ENCODE data around the gene SAMD13.

Gene SAMD13, protein sequence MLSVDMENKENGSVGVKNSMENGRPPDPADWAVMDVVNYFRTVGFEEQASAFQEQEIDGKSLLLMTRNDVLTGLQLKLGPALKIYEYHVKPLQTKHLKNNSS
- 0.96 to 1.2 reads per million in 2 donors for total RNA-seq

DNA sequence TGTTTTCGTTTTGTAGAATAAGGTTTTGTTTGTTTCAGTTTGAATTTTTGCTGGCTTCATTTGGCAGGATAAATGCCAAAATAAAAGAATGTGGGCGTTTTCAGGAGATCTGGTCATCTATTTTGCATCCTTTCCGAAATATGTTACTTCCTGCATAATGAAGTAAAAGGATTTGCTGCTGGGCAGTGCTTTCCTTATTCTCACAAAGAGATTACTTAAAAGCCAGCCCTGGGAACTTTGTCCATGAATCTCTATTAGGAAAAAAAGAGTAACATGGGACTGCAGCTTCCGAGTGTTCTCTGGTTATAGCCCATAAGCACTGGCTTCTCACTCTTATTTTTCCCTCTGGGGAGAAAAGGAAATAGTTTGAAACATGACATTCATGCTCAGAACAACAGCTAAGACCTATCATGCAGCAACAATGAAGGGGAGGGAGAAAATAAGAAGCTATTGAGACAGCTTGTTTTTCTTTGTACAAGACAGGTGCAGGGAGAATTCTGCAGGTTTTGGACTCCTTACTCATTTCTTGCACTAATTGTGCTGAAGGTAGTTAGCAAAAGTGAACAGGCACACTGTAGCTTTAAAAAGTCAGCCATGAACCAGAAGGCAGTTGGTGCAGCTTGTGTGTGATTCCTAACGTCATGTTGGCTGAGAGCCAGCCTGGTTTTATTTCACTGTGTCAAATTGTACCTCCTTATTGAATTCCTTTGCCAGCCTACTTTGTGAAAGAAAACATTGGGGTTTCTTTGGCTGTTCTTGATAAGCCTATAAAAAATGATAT is at the start of gene SAMD13:
Gene SAMD13 (plus strand): TSS at position 705 of the 781 bp plus-strand sequence. CDS start 1,527 bp downstream, outside the sequence.
- DNase-seq = no peak

DNA sequence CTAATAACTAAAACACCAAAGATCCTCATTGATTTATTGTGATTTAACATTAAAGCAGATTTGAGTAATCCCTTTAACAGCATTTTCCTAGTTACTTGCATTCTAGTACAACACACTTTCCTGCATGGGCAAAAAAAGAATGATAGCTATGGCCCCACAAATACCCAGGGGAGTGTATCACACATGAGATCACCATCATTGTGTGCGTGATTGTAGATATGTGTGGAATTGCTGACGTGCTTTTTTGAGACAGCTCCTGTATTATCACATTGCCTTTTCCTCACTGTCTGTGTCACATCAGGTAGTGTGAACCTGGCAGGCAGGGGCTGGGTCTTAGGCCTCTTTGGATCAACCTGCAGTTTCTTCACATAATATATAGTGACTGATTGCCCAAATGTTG is 48.5 kb upstream of the SAMD13 start:
- no peak for DNase-seq

DNA sequence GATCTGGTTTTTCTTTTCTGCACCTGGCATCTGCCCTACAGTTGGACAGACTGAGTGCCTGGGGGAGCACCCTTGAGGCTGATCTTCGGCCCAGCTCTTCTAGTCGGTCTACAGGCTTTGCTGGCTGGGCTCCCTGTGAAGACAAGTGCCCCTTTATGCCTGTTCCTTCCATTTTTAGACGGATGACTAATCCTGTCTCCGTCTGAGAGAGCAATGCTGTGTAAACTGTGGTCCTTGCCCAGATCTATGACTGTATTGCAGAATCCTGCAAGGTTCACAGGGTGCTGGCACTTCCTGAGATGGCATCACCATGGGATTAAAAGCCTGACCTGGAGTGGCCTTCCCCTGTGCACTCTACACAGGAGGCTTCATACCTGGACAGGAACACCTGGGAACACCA is 47.6 kb upstream of the SAMD13 start:
- DNase-seq = no peak

DNA sequence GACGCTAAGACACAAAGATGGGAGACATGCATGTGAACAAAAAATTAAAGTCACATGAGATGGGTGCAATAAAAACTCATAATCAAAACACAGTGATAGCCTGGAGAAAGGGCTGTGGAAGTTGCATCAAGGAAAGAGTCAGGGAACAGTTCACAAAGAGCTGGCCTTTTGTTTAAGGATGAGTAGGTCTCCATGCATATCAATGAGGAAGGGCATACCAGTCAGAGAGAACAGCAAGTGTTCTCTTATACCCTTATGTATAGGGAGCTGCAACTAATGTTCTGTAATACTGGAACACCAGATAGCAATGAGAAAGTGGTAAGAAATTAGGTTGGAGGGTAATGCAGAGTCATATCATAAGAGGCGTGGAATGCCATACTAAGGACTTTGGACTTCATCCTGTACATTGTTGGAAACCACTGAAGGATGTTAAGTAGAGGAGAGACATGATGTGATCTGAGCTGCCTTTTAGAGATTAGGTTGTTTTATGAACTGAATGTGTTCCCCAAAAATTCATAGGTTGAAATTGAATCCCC is 46.7 kb upstream of the SAMD13 start:
- no peak for DNase-seq

DNA sequence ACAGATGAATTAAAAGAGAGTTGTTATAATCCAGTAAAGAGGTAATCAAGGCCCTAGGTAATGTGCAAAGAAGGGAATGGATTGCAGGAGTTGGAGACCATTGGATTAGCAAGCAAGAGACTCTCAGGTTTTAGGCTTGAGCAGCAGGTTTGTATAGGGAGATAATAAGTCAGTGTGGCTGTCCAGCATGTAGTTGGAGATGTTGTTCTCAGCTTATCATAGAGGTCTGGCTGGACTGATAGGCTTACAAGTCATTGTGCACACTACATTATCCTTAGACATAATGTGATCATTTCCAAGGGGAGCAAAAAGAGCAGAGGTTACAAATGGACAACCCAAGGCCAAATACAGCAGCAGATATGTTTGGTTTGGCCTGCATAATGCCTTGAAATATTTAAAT is 45.9 kb upstream of the SAMD13 start:
- DNase-seq = no peak

DNA sequence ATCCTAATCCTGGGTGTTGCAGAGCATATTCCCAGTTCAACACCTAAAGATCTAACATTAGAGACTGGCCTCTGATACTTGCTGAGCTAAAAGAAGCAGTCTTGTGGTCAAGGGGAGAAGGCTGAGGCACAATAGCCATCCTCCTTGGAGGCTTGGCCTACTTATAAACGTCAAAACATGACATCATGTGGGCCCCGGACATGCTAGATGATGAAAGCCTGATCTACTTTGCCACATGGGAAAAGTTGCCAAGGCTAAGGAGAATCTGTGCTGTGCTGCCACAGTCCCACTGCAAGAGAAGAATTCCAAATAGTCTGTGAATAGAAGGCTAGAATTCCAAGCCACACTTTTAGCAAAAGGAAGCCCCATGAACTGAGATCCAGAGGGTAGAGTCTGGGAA is 43.9 kb upstream of the SAMD13 start:
- DNase-seq = no peak

DNA sequence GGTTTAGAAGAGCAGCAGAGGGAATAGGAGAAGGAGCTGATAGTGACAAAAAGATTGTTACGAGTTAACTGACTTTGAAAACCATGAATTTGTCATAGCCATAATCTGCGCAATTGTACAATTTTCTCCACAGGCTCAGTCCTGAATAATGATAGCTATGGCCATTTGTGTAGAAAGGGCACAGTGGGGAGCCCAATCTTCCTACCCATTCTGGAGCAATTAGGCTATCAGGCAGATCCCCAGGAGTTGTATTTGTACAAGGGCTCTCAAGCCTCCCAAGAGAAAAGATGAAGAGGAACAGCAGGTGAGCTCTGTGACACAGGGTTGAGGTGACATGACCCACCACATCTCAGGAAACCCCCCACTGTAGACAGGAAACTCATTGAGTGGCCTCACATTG is 42.1 kb upstream of the SAMD13 start:
- DNase-seq = no peak

DNA sequence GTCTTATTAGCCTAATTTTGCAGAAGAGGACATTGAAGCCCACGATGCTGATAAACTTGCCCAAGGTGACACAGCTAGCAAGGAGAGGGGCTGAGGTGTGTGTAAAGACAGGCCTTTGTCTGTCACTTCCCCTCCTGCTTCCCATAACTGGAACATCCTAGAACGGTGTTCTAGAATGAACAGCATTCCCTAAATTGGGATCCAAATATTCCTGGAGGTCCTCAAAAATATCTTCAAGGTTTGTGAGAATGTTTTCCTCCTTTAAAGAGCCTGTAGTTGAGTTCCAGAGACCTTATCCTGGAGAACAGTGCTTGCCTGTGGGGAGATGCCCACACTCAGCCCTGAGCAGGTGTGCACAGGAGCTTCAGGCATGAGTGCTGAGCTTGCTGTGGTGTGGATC is 41.5 kb upstream of the SAMD13 start:
- no peak for DNase-seq

DNA sequence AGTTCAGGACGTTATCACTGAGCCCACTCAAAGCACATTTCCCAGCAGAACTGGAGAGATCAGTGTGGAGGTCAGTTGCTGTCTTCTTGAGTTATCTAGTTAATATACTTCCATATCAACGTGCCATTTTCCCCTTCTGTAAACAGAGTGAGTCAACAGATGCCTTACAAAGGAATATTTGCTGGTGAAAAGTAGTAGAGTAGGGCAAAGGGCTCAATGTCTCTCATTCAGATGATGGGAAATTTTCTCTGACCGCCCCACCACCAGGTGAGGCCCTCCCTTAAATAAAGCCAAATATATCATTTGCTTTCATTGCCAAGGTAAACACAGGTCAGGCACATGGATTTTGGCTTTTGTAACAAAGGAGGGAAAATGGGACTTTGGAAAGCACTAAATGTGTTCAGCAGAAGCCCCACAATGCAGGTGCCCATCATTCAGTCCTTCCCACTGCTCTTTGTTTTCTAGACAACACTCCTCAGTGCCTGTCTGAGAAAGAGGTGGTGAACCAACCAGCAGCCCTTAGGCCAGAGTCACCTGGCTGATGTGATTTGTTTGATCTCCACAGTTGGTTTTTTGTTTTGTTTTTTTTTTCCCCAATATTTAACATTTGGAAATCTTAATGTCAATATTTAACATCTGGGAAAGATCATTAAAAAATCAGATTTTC is 40.5 kb upstream of the SAMD13 start:
- no peak for DNase-seq

DNA sequence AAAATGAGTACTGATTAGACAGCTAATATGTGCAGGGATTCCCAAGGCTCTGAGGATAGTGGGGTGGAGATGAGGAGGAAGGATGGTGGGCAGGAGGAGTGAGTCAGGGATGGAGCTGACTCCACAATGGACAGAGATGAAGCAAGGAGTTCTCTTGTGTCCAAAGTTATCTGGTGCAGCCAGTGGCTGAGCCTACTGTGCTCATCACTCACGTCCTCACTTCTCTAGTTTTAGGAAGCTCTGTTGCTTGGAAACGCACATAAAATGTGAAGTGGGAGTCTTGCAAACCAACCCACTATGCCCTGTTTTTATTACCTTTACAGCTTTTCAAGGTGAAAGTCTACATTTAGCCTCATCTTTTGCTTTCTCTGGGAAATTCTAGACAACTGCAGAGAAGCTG is 36.5 kb upstream of the SAMD13 start:
- no peak for DNase-seq

DNA sequence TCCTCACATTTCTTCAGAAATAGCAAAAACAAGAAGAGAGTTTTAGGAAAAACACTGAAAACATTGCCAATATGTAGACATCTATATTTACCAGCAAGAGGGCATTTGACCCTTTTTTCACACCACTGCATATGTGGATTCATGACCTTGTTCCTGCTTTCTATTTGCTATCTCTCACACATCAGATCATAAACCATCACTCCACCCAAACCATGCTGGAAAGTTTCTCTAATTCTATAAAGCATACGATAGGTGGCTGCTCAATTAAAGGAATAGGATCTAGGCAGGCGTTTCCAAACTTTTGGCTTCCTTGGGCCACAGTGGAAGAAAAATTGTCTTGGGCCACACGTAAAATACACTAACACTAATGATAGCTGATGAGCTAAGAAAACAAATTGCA is 35.6 kb upstream of the SAMD13 start:
- no peak for DNase-seq

DNA sequence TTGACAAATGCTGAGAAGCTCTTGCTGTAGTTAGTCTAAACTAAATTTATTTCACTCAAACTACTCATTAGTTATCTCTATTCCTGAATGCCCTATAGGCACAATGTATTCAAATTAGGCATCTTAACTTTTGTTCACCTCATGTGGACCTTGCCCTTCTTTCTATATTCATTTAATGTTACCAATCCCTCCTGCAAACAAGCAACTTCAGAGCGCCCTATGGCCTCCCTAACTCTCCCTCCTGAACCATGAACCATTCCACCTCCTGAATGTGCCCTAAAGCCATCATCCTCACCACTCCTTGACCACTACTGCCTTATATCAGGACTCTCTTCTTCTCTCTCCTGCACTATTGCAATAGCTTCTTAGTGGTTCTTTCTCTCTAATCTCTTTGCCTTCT is 34.8 kb upstream of the SAMD13 start:
- no peak for DNase-seq

DNA sequence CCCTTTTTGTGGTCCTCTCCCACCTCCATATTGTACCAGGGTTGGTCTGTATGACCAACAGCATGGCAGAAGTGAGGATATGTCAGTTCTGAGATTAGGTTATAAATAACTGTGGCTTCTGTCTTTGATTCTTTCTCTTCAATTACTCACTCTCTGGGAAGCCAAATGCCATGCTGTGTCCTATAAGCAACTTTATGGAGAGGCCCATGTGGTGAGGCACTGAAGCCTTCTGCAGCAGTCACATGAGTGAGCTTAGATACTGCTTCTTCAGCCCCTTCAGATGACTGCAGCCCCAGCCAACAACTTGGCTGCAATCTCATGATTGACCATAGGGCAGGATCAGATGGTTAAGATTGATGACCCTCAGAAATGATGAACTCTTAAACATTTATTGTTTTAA is 34.0 kb upstream of the SAMD13 start:
- no peak for DNase-seq

DNA sequence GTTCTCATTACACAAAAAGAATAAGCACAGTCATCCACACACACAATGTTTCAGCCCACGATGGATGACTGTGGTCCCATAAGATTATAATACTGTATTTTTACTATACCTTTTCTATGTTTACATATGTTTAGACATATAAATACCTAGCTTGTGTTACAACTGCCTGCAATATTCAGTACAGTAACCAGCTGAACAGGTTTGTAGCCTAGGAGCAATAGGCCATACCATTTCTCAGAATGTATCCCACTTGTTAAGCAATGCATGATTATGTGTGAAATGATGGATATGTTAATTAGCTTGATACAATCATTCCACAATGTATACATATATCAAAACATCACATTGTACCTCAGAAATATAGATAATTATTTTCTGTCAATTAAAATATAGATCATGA is 33.2 kb upstream of the SAMD13 start:
- no peak for DNase-seq

DNA sequence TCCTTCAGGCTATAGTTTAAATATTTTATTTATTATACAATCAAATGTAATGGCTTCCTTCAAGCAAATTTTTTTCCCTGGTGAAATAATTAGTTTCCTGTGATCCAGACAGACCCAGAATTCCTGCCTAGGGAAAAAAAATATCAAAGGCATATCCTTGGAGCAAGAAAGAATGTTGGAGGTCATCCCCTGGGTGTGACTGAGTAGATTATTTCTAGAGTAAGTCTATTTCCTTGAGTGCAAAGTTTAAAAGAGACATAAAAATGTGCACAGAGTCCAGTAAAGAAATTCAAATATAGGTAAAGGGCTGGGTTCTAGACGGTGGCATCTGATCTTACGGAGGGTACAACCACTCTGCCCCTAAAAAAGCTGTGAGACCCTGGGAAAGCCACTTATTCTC is 32.2 kb upstream of the SAMD13 start:
- no peak for DNase-seq

DNA sequence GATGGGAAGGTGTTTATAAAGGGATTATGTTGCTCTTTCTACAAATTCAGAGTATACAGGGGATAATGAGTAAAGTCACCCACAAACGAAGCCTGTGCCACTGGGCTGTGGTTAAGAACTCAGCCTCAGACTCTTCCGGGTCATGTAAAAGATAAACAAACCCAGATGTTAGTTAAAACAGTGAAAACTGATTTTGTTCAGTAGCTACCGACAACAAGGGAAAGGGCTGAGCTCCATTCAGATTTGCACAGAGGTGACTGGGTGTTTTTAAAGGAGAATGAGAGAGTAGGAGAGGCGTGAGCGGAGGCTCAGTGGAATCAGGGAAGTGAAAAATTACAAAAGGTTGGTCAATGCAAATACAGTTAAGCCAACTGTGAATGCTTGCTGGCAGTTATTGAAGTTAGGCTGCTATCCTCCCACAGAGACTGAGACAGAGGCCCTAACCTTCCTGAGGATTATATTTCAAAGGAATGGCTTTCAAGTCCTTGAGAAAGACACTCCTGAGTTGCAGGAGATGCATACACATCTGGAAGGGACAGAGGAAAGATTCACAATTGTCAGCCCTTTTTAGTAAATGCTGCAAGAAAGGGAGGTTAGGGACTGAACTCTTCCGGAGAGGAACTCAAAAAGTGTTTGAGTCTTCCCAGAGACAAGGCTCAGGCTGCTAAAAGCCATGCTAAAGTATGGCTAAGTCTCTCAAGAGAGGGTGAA is 29.9 kb upstream of the SAMD13 start:
- DNase-seq = no peak

DNA sequence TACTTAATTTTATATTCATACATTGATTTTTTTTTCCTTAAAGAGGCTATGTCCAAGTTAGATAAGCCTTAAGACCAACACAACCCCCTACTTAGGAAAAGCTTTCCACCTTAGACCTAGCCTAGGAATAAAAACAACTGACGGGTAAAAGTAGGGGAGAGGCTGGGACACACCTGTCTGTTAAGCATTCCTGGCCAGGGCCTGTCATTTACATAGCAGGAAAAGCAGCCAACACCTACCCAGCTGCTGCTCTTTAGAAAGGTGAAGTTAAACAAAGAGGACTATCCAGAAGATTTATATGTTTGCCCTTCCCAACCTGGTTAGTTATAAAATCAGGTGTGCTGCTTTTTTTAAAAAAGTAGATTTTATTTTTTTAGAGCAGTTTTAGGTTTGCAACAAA is 29.1 kb upstream of the SAMD13 start:
- no peak for DNase-seq

DNA sequence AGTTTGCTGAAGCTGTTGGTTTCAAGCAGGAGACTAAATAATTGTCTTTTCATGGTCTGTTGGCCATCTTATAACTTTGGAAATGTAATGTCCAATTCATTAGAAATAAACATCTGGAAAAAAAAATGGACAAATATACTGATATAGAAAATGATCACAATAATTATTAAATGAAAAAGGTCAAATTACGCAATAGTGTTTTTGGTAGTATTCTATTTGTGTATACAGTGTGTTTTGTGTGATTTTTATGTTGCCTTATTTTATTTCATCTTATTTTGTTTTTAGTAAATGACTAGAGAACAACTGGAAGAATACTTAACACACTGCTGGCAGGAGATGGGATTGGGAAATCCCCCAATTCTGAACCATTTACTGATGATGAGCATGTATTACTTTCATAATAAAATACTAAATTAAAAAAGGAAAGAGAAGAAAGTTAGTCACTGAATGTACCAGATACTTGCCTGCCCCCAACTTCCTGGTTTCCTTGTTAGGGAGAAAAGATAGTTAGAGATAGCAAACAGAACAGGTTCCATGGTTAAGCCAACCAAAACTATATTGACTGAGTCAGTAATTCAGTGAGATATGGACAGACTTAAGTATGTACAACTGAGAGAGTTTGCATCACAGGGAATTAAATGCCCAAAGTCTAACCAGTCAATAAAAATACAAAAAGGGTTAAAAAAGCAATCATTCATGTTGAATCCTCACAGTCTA is 24.0 kb upstream of the SAMD13 start:
- no peak for DNase-seq

DNA sequence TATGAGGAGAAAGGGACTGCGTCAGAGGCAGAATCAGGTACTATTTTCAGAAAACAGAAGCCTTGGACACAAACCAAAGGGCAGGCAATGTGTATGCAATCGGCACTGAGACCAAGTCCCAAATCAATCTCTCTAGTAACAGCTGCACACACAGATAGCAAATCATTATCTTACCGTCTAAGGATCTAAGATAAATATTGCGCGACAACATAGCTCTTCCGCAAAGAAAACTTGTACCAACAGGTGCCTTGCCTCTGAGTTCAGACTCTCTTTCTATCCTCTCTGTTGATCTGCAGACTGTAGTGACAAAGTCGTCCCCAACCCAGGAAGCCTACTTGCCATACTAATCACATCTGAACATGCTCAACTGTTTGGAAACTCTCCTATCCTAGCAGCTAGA is 22.6 kb upstream of the SAMD13 start:
- no peak for DNase-seq

DNA sequence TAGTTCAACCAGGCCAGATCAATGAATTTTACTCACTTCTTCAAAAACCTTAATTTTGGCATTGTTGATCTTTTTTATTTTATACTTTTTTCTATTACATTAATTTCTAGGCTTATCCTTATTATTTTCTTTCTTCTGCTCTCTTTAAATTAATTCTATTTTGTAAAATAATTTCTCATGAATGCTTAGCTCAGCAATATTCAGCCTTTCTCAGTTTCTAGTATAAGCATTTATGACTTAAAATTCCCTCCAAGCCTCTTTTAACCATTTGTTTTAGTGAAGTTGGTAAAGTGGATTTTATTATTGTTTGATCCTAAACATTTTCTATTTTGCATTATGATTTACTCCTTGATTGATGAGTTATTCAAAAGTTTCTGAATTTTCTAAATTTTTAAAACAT is 20.6 kb upstream of the SAMD13 start:
- no peak for DNase-seq

DNA sequence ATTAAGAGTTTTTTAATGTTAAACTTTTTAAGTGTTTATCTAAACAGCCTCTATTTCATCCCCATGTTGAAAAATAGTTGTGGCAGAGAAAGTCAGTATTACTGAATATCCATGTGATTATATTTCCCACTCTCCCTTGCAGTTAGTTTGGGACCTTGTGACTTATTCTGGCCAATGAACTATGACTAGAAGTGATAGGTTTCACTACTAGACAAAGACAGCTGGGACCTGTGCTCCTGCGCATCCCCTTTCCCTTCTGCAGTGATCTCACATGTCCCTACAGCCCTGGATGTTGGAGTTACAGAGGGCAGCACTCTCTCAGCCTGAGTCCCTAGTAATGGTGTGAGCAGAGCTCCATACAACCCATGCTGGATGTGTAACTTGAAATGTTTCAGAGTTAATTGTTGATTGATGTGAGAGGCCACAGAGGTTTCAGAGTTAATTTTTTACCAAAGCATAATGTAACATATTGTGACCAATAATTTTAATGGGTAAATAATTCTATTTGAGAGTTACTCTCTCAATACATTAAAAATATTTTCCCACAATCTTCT is 18.7 kb upstream of the SAMD13 start:
- DNase-seq = no peak

DNA sequence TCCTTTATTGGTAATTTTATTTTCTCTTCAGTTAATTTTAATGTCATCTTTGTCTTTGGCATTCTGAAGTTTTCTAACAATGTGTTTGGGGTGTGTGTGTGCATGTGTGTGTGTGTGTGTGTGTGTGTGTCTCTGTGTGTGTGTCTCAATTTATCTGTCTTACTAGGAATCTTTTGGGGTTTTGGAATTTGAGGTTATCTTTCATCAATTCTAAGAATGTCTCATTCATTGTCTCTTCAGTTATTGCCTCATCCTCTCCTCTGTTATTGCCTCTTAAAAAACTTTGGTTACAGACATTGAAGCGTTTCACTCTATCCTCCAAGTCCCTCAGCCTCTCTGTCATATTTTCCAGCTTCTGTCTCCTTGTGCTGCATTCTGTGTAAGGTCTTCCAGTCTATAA is 18.1 kb upstream of the SAMD13 start:
- DNase-seq = no peak

DNA sequence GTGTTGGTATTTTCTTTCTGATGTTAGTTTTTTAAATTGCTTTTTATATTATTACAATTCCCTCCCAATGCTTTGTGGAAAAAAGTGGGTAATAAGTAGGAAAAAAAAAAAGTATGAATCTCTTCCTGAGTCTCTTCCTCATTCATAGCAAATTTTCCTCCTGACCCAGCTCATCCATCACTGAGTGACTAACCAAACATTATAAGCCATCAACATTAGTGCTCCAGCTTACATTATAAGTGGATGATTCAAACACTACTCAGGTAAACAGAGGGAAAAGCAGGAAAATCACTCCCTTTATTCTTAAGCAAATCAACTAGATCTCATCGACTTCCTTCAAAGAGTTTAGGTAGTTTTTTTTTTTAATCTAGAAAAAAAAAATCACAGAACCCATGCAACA is 15.4 kb upstream of the SAMD13 start:
- no peak for DNase-seq

Measured in activated gamma-delta T cell (primary cell).